GM21381 (cell line): ENCODE data around the gene CEP170B.
"Not testable (repeated sequence)": the region's sequence is repeated elsewhere in the genome, so short reads cannot be mapped to it uniquely, and the experiment has no call there.

Experiments used
- ATAC-seq: cut with Tn5 transposase; IDR thresholded peaks from one replicate; pipeline ENCODE4 v1.9.1; 2021; ENCODE audit warnings: mild to moderate bottlenecking, moderate library complexity; ENCODE audit not compliant: unreplicated experiment

CEP170B gene

DNA sequence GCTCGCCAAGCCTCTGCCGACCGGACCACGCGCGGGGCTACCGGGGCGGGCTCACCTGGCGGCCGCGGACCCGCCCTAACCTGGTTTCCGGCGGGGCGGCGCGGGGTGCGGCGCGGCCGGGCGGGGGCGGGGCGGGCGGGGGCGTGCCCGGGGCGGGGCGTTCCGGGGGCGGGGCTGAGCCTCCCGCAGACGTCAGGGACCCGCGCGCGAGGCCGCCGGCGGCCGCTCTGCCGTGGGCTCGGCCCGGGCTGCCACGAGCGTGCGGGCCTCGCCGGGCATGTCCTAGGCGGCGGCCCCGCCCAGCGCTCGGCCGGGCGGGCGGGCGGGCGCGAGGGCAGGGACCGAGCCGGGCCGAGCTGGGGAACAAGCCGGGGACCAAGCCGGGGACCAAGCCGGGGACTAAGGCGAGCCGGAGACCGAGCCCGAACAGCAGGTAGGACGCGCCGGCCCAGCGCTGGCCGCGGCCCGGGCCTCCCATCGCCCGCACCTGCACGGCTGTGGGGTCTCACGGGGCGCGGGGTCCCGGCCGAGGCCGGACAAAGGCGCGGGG lies at the start of gene CEP170B:
TSS of gene CEP170B (plus strand) at position 188 of the 550 bp plus-strand sequence. CDS start 3,183 bp downstream, outside the sequence.
- ATAC-seq: peak; percentile 52

DNA sequence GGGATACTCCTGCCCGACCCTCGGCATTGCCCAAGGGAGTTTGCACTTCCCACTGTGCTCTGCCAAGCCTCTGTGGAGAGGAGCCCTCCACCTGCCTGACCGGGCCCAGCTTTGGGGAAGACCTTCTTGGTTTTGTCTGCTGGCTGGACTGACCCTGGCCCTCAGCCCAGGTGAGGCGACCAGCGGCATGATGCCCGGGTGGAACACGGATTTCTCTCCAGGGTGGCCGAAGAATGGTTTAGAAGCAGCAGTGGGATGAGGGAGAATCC lies 48.5 kb upstream of the CEP170B start:
- ATAC-seq: no peak

DNA sequence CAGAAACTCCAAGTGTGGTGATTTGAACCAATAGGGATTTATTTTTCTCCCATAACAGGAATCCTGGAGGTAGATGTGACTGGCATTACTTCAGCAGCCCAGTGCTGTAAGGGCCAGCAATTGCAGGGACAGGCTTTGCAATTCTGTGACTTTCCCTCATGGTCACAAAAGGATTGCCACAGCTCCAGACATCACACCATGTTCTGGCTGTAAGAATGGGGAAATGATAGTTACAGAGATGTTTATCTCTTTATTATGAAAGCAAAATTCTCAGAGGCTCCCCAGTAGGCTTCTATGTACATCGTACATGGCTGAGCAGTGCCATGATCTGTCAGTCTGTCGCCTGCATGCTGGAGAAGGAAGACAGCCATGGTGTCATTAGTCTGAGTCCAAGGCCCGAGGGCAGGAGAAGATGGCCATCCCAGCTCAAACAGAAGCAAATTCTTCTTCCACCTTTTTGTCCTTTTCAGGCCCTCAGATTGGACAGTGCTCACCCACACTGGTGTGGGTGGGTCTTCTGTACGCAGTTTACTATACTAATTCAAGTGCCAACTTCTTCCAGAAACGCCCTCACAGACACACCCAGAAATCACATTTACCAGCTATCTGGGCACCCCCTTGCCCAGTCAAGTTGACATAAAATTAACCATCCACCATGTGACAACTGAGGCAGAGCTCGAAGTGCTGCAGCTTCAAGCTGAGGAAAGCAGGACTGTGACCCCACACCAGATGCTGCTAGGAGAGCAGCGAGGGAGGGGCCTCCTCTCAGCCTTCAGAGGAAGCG lies 46.9 kb upstream of the CEP170B start:
- no peak for ATAC-seq

DNA sequence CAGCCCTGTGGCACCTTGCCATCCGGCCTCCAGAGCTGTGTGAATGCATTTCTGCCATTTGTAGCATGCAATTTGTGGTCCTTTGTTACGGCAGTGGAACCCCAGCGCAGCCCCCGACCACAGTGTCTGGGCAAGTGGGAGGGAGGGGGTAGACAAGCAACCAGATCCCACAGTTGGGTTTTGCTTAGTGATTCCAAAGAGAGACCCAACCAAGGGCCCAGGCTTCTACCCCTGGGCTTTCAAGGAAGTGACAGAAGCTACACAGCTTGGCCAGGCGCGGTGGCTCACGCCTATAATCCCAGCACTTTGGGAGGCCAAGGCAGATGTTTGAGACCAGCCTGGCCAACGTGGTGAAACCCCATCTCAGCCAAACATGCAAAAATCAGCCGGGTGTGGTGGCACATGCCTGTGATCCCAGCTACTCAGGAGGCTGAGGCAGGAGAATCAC lies 46.3 kb upstream of the CEP170B start:
- ATAC-seq: no peak

GRCh38 chr14:104819361-104819781 lies 45.7 kb upstream of the CEP170B start:
- no peak for ATAC-seq

GRCh38 chr14:104820669-104821228 lies 44.3 kb upstream of the CEP170B start:
- no peak for ATAC-seq

DNA sequence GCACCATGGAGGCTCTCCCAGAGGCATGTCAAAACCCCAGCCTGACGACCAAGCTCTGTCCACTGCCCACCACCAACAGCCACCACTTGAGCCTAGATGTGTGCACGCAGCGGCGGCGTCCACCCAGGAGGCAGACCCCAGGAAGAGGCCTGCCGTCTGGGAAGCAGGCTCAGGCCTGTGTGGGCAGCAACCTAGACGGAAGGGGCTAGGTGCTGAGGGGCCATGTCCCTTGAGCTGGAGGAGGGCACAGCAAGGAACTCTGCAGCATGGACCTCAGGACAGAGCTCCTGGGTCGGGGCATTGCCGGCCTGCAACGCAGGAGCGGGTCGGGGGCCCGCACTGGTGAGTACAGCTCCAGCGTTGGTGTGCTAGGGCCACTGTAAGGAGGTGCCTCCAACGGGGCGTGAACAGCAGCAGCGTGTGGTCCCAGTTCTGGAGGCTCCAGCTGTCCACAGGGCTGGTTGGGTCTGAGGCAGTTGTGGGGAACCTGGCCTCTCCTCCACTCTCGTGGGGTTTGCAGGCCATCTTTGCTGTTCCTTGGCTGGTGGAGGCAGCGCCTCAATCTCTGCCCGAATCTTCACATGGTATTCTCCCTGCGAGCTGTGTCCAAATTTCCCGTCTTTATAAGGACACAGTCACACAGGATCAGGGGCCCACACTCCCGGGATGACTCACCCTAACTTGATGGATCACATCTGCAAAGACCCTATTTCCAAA lies 43.7 kb upstream of the CEP170B start:
- ATAC-seq: no peak

DNA sequence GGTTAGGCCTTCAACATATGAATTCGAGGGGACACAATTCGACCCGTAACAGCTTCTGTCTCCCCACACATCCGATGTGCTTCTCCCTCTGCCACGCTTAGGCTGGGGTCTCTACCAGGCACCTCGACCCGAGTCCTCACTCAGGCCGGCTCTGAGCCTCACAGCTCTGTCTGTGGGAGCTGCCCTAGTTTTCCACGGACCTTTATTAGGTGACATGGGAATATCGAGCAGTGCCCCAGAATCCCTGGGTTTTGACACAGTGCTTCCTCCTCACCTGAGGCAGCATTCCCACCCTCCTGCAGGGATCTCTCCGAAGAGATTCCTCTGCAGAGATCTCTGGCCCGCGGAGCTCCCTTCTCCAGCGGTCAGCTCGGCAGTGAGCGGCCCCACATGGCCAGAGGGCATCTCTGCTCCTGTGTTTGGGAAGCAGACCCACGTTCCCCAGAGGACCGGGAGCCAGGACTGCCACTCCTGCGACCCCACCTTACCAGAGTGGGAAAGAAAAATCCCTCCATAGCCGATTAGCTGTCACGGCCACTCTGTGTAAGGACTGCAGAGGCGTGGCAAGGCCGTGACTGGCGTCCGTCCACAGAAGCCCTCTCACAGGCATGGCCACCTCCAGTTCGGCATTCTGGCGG lies 43.0 kb upstream of the CEP170B start:
- ATAC-seq: no peak

DNA sequence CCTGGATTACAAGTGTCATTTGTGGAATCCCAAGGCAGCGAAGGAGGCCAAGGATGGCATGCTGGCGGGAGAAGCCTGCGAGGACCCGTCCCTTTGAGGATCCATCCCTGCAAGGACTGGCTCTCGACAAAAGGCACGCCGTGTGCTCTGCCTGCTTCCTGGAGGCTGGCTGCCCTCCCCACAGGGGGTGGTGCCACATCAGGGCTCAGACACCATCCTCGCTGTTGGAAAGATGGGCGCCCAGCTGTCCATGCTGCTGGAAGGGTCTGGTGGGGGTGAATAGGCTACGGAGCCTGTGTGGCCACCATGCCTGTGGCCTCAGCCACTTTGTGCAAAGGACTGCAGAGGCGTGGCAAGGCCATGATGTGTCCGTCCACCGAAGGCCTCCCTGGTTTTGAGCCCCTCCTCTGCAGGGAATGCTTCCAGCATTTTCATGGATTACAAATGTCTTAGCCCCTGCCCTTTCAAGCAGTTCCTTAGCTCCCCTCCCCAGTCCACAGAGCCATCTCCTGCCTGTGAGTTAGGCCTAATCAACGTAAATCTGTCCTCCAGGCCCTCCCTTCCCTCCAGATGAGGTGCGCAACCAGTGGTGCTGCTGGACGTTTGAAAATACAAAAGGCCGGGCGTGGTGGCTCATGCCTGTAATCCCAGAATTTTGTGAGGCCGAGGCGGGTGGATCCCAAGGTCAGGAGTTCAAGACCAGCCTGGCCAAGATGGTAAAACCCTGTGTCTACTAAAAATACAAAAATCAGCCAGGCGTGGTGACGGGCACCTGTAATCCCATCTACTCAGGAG lies 42.0 kb upstream of the CEP170B start:
- ATAC-seq: no peak

DNA sequence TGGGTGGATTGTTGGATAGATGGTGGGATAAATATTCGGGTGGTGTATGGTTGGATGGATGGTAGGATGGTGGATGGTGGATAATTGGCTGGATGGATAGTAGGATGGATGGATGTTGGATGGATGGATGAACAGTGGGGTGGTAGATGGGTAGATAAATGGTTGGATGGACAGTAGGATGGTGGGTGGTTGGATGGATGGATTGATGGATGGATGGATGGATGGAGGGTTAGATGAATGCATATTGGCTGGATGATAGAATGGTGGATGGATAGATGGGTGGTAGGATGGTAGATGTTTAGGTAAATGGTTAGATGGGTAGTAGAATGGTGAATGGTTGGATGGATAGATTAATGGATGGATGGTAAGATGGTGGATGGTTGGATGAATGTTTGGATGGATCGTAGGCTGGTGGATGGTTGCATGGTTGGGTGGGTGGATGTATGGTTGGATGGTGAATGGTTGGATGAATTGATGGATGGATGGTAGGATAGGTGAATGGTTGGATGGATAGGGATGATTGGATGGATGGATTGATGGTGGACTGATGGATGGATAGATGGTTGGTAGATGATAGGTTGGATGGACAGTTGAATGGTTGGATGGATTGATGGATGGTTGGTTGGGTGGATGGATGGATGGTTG lies 40.6 kb upstream of the CEP170B start:
- ATAC-seq: no peak

- ATAC-seq: peak; percentile 88
Measured at GRCh38 chr14:104826189-104826860, 38.7 kb upstream of the CEP170B start.

- ATAC-seq: no peak
Measured at GRCh38 chr14:104826861-104827176, 38.2 kb upstream of the CEP170B start.

DNA sequence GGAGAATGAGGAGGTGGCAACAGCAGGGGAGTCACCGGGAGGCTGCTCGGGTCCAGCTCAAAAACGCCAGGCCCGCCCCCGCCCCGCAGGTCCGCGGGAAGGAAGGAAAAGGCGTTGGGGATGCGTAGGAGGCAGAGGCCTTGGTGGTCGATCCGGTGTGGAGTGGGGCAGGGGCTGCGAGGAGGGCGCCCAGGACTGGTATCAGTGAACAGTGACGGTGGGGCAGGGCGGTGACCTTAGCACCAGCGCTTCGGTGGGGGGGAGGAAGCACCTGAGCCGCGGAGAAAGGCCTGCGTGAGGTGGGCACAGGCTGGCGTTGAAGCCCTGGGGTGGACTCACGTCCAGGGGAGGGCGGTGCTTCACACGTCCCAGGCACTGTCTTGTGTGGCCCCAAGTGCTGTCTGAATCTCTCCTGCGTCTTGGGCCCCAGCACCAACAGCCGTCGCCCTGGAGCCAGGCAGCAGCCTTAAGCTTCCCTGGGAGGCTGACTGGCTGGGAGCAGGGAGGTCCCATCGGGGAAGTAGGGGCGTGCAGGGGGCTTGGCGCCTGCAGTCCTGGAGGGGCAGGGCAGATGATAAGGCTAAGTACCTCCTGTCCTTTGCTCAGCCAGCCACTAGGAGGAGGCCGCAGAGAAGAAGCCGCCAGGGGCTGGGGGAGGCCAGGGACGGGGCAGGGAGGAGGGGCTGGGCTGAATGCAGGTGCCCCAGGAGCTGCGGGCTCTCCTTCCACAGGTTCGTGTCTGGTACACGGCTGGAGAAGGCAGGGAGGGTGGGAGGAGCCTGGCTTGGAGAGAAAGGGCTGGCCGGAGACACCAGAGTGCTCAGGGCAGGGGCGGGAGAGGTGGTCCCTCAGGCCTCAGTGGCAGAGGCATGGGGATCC lies 37.7 kb upstream of the CEP170B start:
- ATAC-seq: no peak

DNA sequence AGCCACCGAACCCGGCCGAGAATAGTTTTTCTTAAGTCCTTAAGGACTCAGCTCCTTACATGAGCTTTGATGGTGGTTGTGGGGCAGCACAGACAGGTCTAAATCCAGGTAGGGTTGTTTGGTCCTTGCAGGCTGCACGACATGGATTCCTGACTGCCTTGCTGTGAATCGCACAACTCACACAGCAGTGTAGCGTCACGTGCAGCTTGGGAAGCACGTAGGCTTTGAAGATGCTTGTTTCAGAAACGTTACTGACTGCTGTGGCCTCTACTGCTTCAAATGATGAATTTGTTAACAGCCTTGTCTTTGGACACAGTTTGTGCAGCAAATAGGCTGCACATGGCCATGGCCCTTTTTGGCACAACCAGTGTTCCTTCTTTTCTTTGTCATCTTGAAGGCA lies 34.3 kb upstream of the CEP170B start:
- ATAC-seq: no peak

DNA sequence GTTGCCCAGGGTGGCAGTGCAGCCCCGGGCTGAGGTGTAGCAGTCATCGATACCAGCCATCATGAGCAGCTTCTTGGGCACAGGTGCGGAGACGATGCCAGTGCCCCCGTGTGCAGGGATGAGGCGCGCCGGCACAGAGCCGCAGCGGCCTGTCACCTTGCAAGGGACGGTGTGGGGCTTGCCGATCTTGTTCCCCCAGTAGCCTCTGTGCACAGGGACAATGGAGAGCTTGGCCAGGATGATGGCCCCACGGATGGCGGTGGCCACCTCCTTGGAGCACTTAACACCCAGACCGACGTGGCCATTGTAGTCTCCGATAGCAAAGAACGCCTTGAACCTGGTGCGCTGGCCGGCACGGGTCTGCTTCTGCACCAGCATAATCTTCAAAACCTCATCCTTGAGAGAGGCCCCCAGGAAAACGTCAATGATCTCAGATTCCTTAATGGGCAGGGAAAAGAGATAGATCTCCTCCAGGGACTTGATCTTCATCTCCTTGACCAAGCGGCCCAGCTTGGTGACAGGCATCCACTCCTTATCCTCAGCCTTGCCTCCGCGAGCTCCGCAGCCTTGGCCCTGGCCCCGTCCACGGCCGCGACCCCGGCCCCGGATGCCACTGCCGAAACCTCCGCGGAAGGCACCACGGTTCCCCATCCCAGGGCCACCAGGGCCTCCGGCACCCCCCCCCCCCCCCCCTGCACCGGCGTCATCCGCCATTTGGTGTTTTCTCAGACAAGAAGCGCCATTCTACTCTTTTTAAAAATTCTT lies 28.7 kb upstream of the CEP170B start:
- not testable (repeated sequence) for ATAC-seq

DNA sequence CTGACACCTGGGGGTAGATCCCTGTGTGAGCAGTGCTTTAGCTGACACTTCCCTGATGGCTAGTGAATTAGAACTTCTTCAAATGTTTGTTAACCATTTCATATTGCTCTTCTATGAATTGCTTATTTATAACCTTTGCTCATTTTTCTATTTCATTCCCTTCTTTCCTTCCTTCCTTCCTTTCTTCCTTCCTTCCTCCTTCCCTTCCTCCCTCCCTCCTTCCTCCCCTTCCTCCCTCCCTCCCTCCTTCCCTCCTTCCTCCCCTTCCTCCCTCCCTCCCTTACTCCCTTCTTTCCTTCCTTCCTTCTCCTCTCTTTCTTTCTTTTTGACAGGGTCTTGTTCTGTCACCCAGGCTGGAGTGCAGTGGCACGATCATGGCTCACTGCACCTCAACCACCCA lies 23.3 kb upstream of the CEP170B start:
- ATAC-seq: no peak

- ATAC-seq: no peak
Measured at GRCh38 chr14:104843006-104843405, 22.1 kb upstream of the CEP170B start.
